GM21390 (cell line): ENCODE measurements around the gene WIZ.

ENCODE experiments used
- ATAC-seq: cut with Tn5 transposase; IDR thresholded peaks from one replicate; pipeline ENCODE4 v1.9.1; 2021; ENCODE audit not compliant: unreplicated experiment

WIZ gene

GRCh38 chr19:15379083-15379998 is 70.4 kb downstream of the WIZ start, which contains the start of gene AKAP8:
TSS of gene AKAP8 (minus strand) at chr19:15379787. CDS start at chr19:15379731, 56 bp downstream.
- ATAC-seq, result peak; percentile 72

DNA sequence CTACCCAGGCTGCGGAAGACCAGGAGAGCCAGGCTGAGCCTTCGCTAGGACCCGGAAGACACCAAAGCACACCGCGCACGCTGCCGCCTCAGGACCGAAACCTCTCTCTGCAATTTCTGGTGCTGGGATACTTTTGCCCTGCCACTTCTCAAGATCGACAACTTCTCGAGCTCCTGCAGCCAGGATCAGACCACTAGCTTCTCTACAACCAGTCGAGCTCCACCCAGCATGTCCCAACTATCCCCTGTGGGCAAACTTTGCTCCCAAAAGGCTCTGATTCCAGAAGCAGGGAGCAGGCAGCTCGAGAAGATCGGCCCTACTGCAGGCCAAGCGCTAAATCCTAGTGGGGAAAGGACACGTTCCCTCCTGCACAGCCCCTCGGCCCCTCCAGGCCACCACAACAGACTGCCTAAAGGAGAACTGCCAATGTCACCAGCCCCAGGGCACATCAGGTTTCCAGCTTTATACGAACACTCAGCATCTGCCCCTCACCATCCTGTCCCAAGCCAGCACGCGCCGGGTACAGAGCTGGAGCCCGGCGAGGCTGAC is 71.1 kb downstream of the WIZ start:
- ATAC-seq, result no peak

DNA sequence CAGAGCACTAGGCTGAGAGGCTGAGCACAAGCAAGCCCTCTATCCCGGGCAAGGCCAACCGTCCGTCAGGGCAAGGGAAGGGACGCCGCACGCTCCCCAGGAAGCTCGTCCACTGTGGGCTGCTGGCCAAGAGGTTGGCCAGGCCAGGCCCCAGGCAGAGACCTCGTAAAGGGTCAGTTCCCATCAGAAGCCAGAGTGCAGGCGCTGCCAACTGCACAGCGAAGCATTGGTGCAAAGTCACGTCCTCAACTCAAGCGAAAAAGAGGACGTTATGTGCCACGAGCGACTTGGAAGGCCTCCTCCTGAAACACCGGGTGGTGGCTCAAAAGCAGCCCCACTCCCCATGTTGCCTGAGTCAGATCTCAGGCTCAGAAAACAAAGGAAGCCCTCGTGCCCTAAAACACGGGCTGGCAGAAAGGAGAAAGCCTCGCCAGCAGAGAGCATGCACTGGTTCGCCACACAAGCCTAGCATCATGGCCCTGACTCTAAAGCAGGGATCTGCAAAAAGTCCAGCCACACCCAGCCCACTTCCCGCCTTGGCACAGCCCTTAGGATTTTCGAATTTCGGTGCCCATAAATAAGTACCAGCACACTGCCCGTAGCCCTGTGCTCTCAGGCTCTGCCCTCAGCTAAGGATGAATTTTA is 74.8 kb downstream of the WIZ start:
- ATAC-seq, result no peak

- ATAC-seq, result no peak
Observed at GRCh38 chr19:15374105-15374651, 75.6 kb downstream of the WIZ start.

- ATAC-seq, result no peak
Observed at GRCh38 chr19:15373644-15374043, 76.1 kb downstream of the WIZ start.

- no peak for ATAC-seq
Observed at GRCh38 chr19:15372891-15373301, 76.9 kb downstream of the WIZ start.

GRCh38 chr19:15372470-15372869 is 77.3 kb downstream of the WIZ start:
- no peak for ATAC-seq

DNA sequence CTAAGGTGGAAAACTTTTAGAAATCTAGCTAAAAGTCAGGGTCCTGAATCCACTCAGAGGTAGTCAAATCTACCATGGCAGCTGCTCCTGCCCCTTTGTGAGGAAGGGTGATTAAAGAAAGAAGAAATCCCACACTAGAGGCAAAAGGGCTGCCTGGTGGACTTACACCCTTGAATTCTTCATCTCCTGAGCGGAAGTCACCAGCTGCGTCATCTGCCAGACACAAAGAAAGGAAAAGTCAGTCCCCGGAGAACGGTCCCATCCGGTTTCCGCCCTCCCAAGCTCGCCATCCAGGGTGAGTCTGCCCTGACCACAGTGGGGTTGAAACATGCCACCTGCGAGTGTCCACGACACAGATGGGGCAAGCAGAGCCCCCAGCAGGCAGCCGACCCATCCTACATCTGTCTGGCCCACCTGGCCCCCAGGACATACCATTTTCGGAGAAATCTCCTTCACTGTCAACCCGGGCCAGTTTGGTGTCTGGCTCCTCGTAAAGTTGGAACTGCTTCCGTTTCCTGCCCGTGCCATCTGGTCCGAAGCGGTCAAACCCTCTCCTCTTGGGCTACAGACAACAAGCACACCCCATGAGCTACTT is 77.9 kb downstream of the WIZ start:
- no peak for ATAC-seq

DNA sequence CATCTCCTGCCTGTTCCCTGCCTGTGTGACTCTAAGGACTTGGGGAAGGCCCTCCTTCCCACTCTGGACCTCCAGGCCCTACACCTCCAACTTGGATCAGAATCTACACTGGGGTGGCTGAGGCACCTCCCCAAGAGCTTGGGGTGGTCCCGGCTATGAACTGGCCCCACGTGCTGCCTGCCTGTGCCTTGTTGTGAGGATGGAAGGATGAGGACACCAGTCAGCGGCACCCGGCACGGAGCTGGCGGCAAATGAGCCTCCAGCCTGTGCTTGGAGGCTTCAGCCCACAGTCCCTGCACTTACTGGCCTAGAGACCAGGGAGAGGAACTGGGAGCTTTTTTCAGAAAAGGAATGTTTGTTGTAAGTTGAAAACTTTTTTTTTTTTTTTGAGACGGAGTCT is 78.6 kb downstream of the WIZ start:
- ATAC-seq, result no peak
